ENCODE results near the gene RSKR.
"Not testable (repeated sequence)": the region's sequence is repeated elsewhere in the genome, so short reads cannot be mapped to it uniquely, and the experiment has no call there.

Gene RSKR

DNA sequence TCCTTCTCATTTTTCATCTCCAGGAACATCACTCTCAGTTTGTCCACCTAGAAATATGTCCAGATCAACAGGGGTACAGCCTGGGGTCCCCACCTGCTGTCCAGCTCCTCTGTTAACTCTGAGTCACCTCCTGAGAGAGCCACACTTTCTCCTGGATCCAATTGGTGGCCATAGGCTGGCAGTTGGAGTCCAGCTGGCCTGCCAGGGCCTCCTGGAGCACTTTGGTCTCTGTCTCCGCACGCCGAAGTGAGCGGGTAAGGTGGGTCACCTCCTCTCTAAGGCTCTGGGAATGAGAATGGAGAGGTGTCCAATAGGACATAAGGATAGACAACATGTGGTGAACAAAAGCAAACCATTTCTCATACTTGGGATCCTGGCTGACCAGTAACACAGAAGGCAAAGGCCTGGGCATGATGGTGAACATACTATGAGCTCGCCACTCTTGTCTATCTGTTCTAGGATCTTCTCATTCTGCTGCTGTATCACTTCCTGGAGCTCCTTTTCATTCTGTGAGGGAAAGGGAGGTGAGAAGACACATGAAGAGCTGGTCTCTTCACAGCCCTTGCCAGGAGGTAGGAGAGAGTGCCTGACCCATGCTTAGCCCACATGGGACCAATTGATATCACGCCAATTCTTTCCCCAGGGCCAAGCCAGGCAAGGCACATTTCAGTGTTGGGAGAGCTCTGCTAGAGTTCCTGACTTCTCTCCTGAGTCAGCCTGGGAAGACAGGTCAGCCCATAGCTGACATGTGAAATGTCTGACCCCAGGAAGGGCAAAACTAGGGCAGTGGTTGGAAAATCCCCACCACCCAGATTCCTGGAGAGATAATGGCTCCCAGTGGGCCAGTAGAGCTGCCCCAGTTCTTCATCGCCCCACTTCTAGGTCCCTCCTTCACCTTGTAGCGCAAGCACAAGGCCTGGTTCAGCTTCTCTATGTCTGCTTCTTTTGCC, 35.5 kb downstream of the RSKR start:
- in situ Hi-C loops (cut with HindIII; ENCODE audit: low sequenced_read_pairs) = no loop called here

- in situ Hi-C loops (cut with HindIII; ENCODE audit: low sequenced_read_pairs) = no loop called here
Measured at GRCh38 chr17:28577466-28577824, 36.5 kb downstream of the RSKR start.

DNA sequence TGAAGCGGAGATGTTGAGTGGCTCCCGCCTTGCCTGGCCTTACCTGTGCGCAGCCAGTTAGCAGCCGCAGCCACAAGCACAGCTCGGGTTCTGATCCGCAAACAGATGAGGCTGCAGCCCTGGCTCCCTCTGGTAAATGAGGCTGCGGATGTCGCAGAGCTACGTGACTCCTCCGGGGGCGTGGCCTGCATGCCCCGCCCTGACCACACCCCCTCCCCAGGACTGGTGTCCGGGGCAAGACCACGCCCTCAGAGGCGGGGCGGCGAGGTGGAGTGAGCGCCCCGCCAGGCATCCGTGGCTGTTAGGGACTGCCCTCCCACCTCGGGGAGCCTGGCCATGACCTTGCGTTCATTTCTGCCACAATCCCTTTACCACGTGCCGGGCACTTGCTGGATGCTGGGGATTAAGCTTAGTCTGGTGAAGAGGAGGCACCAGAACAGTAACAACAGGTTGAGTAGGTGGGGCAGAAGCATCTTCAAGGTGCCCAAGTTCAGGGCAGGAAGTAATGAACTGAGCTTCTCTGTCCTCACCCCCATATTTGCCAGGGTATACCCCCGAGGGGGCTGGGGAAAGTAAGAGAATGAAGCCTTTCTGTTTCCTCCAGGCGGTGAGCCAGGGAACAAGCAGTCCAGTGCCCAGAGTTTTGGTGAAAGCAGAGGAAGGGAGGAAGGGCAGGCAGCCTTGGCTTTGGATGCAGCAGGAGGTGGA, 37.1 kb downstream of the RSKR start, which contains the start of gene ALDOC:
TSS of gene ALDOC (minus strand) at position 138 of the 708 bp plus-strand sequence. CDS start 1,363 bp downstream, outside the sequence.
- in situ Hi-C loops (cut with HindIII; ENCODE audit: low sequenced_read_pairs) = no loop called here

DNA sequence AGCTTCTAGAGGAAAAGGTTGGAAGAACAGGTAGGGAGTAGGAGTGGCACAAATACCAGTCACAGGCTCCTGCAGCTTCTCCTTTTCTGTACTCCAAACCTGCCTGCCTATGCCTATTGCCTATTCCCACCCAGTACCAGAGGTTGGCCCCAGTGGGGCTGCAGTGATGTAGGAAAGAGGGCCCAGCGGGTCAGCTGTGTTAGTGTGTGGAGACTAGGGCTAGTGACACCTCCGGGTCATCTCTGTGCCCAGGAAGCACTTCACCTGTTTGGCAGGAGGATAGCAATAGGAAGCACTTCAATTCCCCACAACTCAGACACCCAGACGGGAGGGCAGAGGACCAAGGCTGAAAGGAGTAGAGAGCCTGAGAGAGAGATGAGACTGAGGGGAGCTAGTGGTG, 38.0 kb downstream of the RSKR start:
- in situ Hi-C loops (cut with HindIII; ENCODE audit: low sequenced_read_pairs) = not testable (repeated sequence)

DNA sequence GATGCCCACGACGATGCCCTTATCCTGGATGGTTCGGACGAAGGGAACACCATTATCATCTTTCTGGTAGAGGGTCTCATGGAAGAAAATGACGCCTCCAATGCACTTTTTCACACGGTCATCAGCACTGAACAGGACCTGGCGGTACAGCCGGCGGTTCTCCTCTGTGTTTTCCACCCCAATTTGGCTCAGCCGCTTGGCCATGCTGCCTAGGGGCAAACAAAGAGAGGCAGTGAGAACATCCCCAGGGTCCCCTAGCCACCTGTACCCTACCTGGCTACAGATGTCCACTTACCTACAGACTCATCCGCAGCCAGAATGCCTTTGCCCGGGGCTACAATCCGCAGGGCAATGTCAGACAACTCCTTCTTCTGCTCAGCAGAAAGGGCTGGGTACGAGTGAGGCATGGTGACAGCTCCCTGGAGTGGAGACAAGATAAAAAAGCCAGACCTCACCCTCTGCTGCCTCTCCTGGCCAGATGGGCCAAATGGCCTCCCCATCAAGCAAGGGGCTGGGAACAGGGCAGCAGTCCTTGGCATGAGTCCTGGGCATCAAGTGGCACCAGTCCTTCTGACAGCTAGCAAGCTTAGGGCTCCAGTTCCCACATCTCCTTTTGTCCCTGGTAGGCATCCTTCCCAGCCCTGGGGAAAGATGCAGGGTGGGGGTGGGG, 38.7 kb downstream of the RSKR start:
- in situ Hi-C loops (cut with HindIII; ENCODE audit: low sequenced_read_pairs) = no loop called here

GRCh38 chr17:28574526-28574925, 39.5 kb downstream of the RSKR start:
- in situ Hi-C loops (cut with HindIII; ENCODE audit: low sequenced_read_pairs) = no loop called here

- in situ Hi-C loops (cut with HindIII; ENCODE audit: low sequenced_read_pairs) = no loop called here
Measured at GRCh38 chr17:28573966-28574480, 40.0 kb downstream of the RSKR start.

GRCh38 chr17:28573521-28573920, 40.5 kb downstream of the RSKR start:
- in situ Hi-C loops (cut with HindIII; ENCODE audit: low sequenced_read_pairs) = no loop called here

- in situ Hi-C loops (cut with HindIII; ENCODE audit: low sequenced_read_pairs) = no loop called here
Measured at GRCh38 chr17:28573040-28573380, 41.0 kb downstream of the RSKR start.

DNA sequence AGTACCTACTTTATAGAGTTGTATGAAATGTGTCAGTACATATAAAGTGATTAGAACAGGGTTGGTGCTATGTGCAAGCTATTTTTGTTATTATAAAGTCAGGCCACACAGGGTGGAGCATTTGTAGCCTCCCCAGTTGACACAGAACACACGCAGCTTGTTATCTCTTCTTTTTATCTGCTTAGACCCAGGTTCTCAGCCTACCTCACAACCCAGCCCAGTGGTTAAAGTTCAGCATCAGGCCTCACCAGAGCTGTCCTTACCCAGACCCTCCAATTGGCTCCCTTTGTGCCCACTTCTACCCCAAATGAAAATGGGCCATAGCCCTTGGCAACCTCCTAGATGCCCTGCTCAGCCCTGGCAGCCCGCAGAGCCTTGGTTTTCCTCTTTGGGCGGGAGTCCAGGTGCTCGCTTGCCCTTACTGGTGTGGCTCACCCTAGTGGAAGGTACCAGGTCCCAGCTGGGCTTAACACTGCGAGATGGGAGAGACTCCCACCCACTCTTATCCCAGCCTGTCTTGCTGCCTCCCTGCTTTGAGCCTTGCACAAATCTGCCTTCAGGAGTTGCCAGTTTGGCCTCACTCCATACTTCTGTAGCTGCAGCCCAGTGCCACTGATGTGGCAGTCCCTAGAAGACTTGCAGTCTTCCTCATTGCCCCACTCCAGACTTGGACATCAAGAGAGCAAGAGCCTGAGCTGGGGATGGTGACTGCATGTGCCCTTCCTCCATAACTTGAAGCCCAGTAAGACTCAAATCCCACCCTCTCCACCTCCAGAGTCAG, 41.5 kb downstream of the RSKR start:
- in situ Hi-C loops (cut with HindIII; ENCODE audit: low sequenced_read_pairs) = no loop called here

DNA sequence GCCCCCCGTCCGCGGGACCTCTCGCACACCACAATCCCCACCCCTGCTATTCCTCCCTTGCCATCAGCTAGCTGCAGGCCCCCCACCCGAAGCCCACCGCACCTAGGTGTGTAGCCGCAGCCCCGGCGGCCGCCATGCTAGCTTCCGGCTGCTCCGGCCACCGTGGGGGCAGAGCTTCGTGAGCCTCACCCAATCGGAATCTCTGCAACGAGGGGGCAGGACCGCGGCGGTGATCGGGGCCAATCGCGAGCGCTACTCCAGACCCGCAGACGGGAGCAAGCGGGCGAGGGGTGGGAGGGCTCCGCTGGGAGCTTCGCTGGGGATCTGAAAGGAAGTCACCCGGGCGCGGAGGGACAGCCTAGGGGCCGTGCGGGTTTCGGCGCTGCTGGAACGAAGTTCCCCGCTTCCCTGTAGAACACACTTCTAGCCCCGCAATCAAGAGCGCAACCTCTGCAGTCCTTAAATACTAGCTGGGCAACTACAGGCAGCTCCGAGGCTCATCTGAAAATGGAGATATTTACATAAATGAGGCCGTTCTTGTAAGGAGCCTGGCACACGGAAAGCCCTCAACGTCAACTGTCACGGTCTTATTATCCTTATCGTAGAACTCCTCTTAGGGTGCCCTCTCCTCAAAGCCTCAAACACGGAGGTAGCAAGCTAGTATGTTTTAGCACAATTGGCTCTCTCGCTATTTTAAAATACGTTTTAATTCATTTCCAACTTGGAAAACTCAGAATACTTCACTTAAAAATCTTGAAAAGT, 42.4 kb downstream of the RSKR start, which contains the start of gene PIGS:
TSS of gene PIGS (minus strand) at position 164 of the 762 bp plus-strand sequence. CDS start at position 136, 28 bp downstream.
- in situ Hi-C loops (cut with HindIII; ENCODE audit: low sequenced_read_pairs) = no loop called here

DNA sequence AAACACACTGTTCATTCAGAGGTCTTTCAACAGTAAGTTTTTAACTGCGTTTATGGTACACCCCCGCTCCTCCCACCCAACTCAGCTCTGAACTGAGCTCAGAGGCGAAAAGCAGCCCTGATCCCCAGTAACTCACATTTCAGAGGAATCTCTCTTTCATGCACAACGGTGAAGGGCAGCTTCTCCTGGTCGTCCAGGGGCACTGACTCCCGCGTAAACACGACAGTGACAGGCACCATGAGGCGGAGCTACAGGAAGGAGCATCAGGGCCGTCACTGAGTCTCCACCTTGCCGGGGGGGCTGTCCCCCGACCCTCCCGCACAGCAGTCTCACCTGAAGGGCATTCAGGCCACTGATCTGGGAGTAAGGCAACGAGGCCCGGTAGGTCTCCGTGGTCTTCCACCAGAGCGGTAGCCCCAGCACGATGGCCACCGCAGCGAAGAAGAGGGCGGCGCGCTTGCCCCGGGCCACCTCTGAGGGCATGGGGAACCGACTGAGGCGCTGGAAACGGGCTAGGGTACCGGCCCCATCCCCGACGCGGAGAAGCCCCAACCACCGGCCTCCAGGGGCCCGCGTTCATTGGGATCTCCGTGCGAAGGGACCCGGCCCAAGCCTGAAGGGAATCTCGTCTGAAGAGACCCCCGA, 43.1 kb downstream of the RSKR start:
- in situ Hi-C loops (cut with HindIII; ENCODE audit: low sequenced_read_pairs) = no loop called here

- in situ Hi-C loops (cut with HindIII; ENCODE audit: low sequenced_read_pairs) = no loop called here
Measured at GRCh38 chr17:28569446-28569845, 44.5 kb downstream of the RSKR start.

- in situ Hi-C loops (cut with HindIII; ENCODE audit: low sequenced_read_pairs) = no loop called here
Measured at GRCh38 chr17:28567604-28568003, 46.4 kb downstream of the RSKR start.

GRCh38 chr17:28563475-28563874, 50.5 kb downstream of the RSKR start:
- in situ Hi-C loops (cut with HindIII; ENCODE audit: low sequenced_read_pairs) = no loop called here

Measured in DLD1 (cell line).